ENCODE measurements around the gene ZNF3.

- TF ChIP-seq EP300 (IDR thresholded peaks at IDR 0.05) (no peak), NPAS2 (CRISPR knock-in tag; IDR thresholded peaks at IDR 0.05; ENCODE audit: borderline replicate concordance) (no peak), CTCF (IDR thresholded peaks at IDR 0.05) (no peak), SMC3 (IDR thresholded peaks at IDR 0.05) (no peak), CEBPB (IDR thresholded peaks at IDR 0.05) (no peak), MAFK (IDR thresholded peaks at IDR 0.05; ENCODE audit: partially characterized antibody) (no peak), HDAC2 (IDR thresholded peaks at IDR 0.05) (no peak), POLR2A (IDR thresholded peaks at IDR 0.05; ENCODE audit: low read length) (no peak), EHMT2 (IDR thresholded peaks at IDR 0.05; ENCODE audit: low read depth) (no peak)
Measured at GRCh38 chr7:100064162-100064561, 17.4 kb downstream of the ZNF3 start.

Data from A549 (cell line).